ENCODE results near the gene PLXDC2.
A peak's percentile ranks its signal among the peaks of the same experiment; 100 is the strongest.

PLXDC2 gene

DNA sequence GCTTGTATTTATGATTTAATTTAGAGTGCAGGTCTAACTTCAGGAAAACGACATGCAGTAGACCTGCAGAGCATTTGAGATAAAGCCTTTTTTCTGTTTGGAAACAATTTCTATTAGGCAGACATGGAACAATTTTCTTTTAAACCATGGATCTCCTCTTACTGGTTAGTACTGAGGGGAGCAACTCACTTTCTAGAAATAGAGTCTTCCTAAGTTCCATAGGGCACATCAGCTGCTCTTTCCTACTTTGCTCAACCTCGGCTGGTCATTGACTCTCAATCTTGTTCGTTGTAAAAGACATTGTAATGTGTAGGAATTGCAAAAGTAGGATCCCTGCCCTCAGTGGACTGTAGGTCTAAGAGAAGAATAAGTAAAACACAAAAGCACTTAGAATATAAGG is 58.0 kb downstream of the PLXDC2 start:
- Histone ChIP-seq H3K4me3 (ENCODE audit: severe bottlenecking) (no peak overlapping the region), H3K9me3 (ENCODE audit: severe bottlenecking) (no peaks in the 10 kb centered on the region), H3K27ac (ENCODE audit: poor library complexity, severe bottlenecking) (no peak overlapping the region), H3K27me3 (ENCODE audit: insufficient read depth, poor library complexity, severe bottlenecking) (no peaks in the 10 kb centered on the region), H3K4me1 (ENCODE audit: insufficient read depth, poor library complexity, severe bottlenecking) (no peaks in the 10 kb centered on the region), H3K36me3 (ENCODE audit: low read depth) (no peaks in the 10 kb centered on the region)
- TF ChIP-seq, protein P1, sequence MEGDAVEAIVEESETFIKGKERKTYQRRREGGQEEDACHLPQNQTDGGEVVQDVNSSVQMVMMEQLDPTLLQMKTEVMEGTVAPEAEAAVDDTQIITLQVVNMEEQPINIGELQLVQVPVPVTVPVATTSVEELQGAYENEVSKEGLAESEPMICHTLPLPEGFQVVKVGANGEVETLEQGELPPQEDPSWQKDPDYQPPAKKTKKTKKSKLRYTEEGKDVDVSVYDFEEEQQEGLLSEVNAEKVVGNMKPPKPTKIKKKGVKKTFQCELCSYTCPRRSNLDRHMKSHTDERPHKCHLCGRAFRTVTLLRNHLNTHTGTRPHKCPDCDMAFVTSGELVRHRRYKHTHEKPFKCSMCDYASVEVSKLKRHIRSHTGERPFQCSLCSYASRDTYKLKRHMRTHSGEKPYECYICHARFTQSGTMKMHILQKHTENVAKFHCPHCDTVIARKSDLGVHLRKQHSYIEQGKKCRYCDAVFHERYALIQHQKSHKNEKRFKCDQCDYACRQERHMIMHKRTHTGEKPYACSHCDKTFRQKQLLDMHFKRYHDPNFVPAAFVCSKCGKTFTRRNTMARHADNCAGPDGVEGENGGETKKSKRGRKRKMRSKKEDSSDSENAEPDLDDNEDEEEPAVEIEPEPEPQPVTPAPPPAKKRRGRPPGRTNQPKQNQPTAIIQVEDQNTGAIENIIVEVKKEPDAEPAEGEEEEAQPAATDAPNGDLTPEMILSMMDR (IDR thresholded peaks at IDR 0.05; ENCODE audit: poor library complexity, severe bottlenecking) = no peak
- no peak for DNase-seq (ENCODE audit: low spot score)
- ATAC-seq (ENCODE audit: low read depth) = no peak

DNA sequence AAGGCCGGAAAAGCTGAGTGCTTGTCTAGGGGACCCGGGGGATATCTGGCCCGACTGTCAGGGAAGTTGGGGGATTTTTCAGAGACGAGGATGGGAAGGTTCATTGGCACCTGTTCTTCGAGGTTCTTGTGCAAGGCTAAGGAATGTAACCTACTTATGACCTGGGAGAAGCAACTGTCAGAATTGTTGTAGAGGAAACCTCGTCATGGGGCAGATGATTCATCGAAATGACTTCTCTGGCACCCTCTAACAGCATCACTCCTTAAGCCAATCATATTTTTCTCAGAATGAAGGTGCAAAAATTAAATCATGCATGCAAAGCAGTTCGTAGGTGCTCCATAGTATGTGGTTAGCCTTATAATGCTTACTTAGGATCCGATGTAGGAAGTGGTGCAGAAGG is 58.6 kb downstream of the PLXDC2 start:
- no peaks in the 10 kb centered on the region for H3K27me3 ChIP-seq (ENCODE audit: insufficient read depth, poor library complexity, severe bottlenecking)
- H3K9me3 ChIP-seq (ENCODE audit: severe bottlenecking) = no peaks in the 10 kb centered on the region
- H3K4me3 ChIP-seq (ENCODE audit: severe bottlenecking) = no peak overlapping the region
- DNase-seq (ENCODE audit: low spot score) (no peak), ATAC-seq (ENCODE audit: low read depth) (0 out of 3 replicates have a peak, but pooled peaks have one; percentile 23)
- H3K36me3 ChIP-seq (ENCODE audit: low read depth) = no peaks in the 10 kb centered on the region
- TF ChIP-seq, protein P1 (IDR thresholded peaks at IDR 0.05; ENCODE audit: poor library complexity, severe bottlenecking) = no peak
- no peak overlapping the region for H3K27ac ChIP-seq (ENCODE audit: poor library complexity, severe bottlenecking)
- H3K4me1 ChIP-seq (ENCODE audit: insufficient read depth, poor library complexity, severe bottlenecking) = no peaks in the 10 kb centered on the region

DNA sequence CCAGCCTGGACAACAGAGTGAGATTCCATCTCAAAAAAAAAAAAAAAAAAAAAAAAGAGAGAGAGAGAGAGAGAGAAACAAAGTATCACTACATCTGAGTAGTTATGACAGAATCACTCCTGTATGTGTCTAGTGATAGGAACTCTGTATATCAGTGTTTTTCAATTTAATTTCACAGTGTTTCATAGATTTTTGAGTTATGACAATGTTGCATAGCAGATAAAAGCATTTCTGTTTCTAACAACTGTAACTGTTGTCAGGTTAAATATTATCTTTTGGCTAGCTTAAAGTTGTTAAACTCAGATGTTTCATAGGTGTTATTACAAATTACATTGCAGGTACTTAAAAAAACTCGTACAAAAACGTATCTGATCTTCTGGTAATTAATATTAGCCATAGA is 60.3 kb downstream of the PLXDC2 start:
- ATAC-seq (ENCODE audit: low read depth) = no peak
- no peak overlapping the region for H3K27ac ChIP-seq (ENCODE audit: poor library complexity, severe bottlenecking)
- no peak overlapping the region for H3K4me3 ChIP-seq (ENCODE audit: severe bottlenecking)
- H3K9me3 ChIP-seq (ENCODE audit: severe bottlenecking) = no peaks in the 10 kb centered on the region
- no peaks in the 10 kb centered on the region for H3K4me1 ChIP-seq (ENCODE audit: insufficient read depth, poor library complexity, severe bottlenecking)
- TF ChIP-seq, protein P1 (IDR thresholded peaks at IDR 0.05; ENCODE audit: poor library complexity, severe bottlenecking) = no peak
- DNase-seq (ENCODE audit: low spot score) = no peak
- no peaks in the 10 kb centered on the region for H3K36me3 ChIP-seq (ENCODE audit: low read depth)
- no peaks in the 10 kb centered on the region for H3K27me3 ChIP-seq (ENCODE audit: insufficient read depth, poor library complexity, severe bottlenecking)

DNA sequence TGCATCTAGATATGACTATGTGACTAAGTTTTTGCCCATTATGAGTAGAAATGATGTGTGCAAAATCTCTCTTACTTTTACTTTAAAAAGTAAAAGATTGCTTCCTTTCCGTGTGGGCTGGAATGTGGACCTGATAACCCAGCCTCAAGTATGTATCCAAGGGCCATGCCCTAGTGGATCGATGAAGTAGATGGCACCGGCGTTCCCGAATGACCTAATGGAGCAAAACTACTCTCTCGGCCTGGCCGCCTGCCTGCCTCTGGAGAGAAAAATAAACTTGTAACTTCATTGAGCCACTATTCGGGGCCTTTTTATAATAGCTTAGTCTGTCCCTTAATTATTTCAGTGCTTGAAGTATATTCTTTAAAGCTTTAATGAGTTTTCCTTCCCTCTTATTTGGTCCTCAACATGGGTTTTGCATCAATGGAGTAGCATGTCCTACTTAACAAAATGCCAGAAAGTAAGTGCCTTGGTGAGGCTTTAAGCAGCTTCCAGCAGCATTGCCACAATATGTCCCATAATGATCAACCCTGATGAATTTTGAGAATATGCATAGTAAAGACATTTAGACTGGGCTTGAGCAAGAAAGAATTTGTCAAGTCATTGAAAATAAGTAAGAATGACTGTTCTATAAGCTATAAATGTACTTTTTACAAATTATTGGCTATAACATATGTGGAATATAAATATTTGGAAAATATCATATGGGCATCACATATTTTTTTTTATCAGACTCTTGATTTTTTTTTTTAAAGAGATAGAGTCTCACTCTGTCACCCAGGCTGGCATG is 61.4 kb downstream of the PLXDC2 start:
- Histone ChIP-seq H3K36me3 (ENCODE audit: low read depth) (no peaks in the 10 kb centered on the region), H3K4me1 (ENCODE audit: insufficient read depth, poor library complexity, severe bottlenecking) (no peaks in the 10 kb centered on the region), H3K27ac (ENCODE audit: poor library complexity, severe bottlenecking) (no peak overlapping the region), H3K9me3 (ENCODE audit: severe bottlenecking) (no peaks in the 10 kb centered on the region), H3K27me3 (ENCODE audit: insufficient read depth, poor library complexity, severe bottlenecking) (no peaks in the 10 kb centered on the region), H3K4me3 (ENCODE audit: severe bottlenecking) (no peak overlapping the region)
- ATAC-seq (ENCODE audit: low read depth) (no peak), DNase-seq (ENCODE audit: low spot score) (no peak)
- TF ChIP-seq, protein P1 (IDR thresholded peaks at IDR 0.05; ENCODE audit: poor library complexity, severe bottlenecking) = no peak

GRCh38 chr10:19882621-19883020 is 66.4 kb downstream of the PLXDC2 start:
- no peak for ATAC-seq (ENCODE audit: low read depth)
- H3K36me3 ChIP-seq (ENCODE audit: low read depth) = no peaks in the 10 kb centered on the region
- no peak overlapping the region for H3K4me3 ChIP-seq (ENCODE audit: severe bottlenecking)
- no peak for DNase-seq (ENCODE audit: low spot score)
- H3K9me3 ChIP-seq (ENCODE audit: severe bottlenecking) = no peaks in the 10 kb centered on the region
- TF ChIP-seq, protein P1 (IDR thresholded peaks at IDR 0.05; ENCODE audit: poor library complexity, severe bottlenecking) = no peak
- H3K27ac ChIP-seq (ENCODE audit: poor library complexity, severe bottlenecking) = no peak overlapping the region
- no peaks in the 10 kb centered on the region for H3K4me1 ChIP-seq (ENCODE audit: insufficient read depth, poor library complexity, severe bottlenecking)
- H3K27me3 ChIP-seq (ENCODE audit: insufficient read depth, poor library complexity, severe bottlenecking) = no peaks in the 10 kb centered on the region

Data from RWPE2 (cell line).